Measurements from ENCODE around the gene SEC14L6.

The SEC14L6 gene

GRCh38 chr22:30492144-30492543 is 54.4 kb downstream of the SEC14L6 start:
- Histone ChIP-seq H3K4me1 (ENCODE audit: insufficient read depth, low read length) (no peaks in the 10 kb centered on the region), H2AFZ (ENCODE audit: low read depth, low read length) (no peak overlapping the region), H3K9me3 (ENCODE audit: low read length) (no peaks in the 10 kb centered on the region), H3K4me3 (ENCODE audit: low read length) (no peak overlapping the region), H3K27me3 (ENCODE audit: insufficient read depth, low read length) (peaks cover 11% of the 10 kb centered on the region), H3K36me3 (ENCODE audit: insufficient read depth, low read length) (no peaks in the 10 kb centered on the region)

DNA sequence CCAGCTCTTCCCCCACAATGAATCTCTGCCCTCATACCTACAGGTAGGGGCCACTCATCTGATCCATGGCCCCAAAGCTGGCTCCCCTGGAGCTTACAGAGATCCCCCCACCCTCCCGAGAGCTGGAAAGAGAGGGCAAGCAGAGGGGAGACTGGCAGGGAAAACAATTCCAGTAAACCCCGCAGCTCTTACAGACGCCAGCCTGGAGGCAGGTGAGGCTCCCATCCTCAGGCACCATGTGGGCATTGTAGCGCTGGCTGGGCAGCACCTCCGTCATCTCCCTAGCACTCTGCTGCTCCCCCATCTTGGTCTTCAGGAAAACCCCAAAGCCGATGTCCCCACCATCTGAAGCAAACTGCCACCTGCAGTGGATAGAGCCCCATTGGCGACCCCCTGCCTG is 55.2 kb downstream of the SEC14L6 start:
- no peaks in the 10 kb centered on the region for H3K9me3 ChIP-seq (ENCODE audit: low read length)
- H3K27me3 ChIP-seq (ENCODE audit: insufficient read depth, low read length): peaks cover 11% of the 10 kb centered on the region
- H2AFZ ChIP-seq (ENCODE audit: low read depth, low read length): no peak overlapping the region
- no peak overlapping the region for H3K4me3 ChIP-seq (ENCODE audit: low read length)
- H3K4me1 ChIP-seq (ENCODE audit: insufficient read depth, low read length): no peaks in the 10 kb centered on the region
- H3K36me3 ChIP-seq (ENCODE audit: insufficient read depth, low read length): no peaks in the 10 kb centered on the region

DNA sequence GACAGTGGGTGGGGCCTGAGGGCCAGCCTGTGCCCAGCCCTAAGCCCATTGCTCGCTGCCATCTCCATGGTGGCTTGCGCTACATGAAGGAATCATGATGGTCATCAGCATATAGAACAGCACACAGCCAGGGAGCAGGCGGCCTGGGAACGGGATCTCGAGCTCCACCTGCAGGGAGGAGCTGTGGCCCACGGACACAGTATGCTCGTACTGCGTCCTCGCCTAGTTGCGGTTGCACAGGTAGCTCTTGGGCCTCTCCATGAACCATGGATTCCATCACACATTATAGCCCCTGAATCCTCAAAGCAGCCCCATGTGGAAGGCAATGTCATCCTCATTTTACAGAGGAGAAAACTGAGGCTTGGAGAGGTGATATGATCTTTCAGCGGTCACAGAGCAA is 56.1 kb downstream of the SEC14L6 start:
- no peaks in the 10 kb centered on the region for H3K9me3 ChIP-seq (ENCODE audit: low read length)
- no peaks in the 10 kb centered on the region for H3K4me1 ChIP-seq (ENCODE audit: insufficient read depth, low read length)
- peaks cover 11% of the 10 kb centered on the region for H3K27me3 ChIP-seq (ENCODE audit: insufficient read depth, low read length)
- H2AFZ ChIP-seq (ENCODE audit: low read depth, low read length): no peak overlapping the region
- H3K4me3 ChIP-seq (ENCODE audit: low read length): no peak overlapping the region
- no peaks in the 10 kb centered on the region for H3K36me3 ChIP-seq (ENCODE audit: insufficient read depth, low read length)

GRCh38 chr22:30488121-30488520 is 58.4 kb downstream of the SEC14L6 start:
- Histone ChIP-seq H3K9me3 (ENCODE audit: low read length) (no peaks in the 10 kb centered on the region), H3K4me1 (ENCODE audit: insufficient read depth, low read length) (no peaks in the 10 kb centered on the region), H2AFZ (ENCODE audit: low read depth, low read length) (no peak overlapping the region), H3K27me3 (ENCODE audit: insufficient read depth, low read length) (peaks cover 7% of the 10 kb centered on the region), H3K36me3 (ENCODE audit: insufficient read depth, low read length) (no peaks in the 10 kb centered on the region), H3K4me3 (ENCODE audit: low read length) (no peak overlapping the region)

GRCh38 chr22:30486661-30487115 is 59.9 kb downstream of the SEC14L6 start:
- H3K4me3 ChIP-seq (ENCODE audit: low read length): no peak overlapping the region

DNA sequence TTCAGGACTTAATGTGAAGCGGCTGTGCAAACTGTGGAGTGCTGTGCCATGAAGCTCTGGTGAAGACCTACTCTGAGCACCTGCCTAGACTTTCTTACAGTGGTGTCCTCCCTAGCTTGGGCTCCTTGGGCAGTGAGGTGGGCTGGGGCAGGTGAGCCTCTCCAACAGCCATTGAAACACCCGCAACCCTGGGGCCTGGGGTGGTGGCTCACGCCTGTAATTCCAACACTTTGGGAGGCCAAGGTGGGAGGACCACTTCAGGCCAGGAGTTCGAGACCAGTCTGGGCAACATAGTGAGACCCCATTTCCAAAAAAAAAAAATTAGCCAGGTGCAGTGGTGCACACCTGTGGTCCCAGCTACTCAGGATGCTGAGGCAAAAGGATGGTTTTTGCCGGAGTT is 60.4 kb downstream of the SEC14L6 start:
- Histone ChIP-seq H3K4me1 (ENCODE audit: insufficient read depth, low read length) (no peaks in the 10 kb centered on the region), H3K9me3 (ENCODE audit: low read length) (no peaks in the 10 kb centered on the region), H3K27me3 (ENCODE audit: insufficient read depth, low read length) (peaks cover 7% of the 10 kb centered on the region), H3K4me3 (ENCODE audit: low read length) (no peak overlapping the region), H3K36me3 (ENCODE audit: insufficient read depth, low read length) (no peaks in the 10 kb centered on the region), H2AFZ (ENCODE audit: low read depth, low read length) (no peak overlapping the region)

More at GRCh38 chr22:30486661-30487115, 59.9 kb downstream of the SEC14L6 start:
- H3K36me3 ChIP-seq (ENCODE audit: insufficient read depth, low read length): no peaks in the 10 kb centered on the region
- H3K4me1 ChIP-seq (ENCODE audit: insufficient read depth, low read length): no peaks in the 10 kb centered on the region
- H2AFZ ChIP-seq (ENCODE audit: low read depth, low read length): no peak overlapping the region
- H3K27me3 ChIP-seq (ENCODE audit: insufficient read depth, low read length): peaks cover 7% of the 10 kb centered on the region
- H3K9me3 ChIP-seq (ENCODE audit: low read length): no peaks in the 10 kb centered on the region

DNA sequence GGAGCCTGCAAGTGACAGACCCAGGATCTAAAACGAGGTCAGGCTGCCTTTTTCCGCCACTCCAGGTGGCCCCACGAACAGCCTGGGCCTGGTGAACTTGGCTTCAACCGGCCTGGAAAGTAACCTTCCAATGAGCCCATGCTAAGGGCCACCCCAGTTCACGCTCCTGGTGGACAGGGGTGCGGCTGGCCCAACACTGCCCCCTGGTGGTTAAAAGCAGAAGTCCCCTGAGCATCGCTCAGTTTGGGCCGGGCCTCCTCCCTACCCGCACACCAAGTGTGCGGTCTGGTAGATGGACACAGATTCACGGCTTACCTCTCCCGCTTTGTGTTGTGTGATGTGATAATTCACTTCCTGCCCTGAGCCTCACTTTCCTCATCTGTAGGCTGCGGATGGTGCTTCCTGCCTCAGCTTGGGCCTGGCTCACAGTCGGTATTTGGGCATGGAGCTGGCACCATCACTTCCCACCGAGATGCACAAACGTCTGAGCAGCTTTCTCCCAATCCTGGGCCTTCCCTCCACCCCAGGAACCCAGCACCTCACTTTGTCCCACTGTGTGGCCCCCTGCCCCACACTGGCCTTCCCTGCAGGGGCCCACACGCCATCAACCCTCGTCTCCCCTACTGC is 61.1 kb downstream of the SEC14L6 start:
- Histone ChIP-seq H3K27me3 (ENCODE audit: insufficient read depth, low read length) (peaks cover 6% of the 10 kb centered on the region), H2AFZ (ENCODE audit: low read depth, low read length) (no peak overlapping the region), H3K4me1 (ENCODE audit: insufficient read depth, low read length) (no peaks in the 10 kb centered on the region), H3K9me3 (ENCODE audit: low read length) (no peaks in the 10 kb centered on the region), H3K4me3 (ENCODE audit: low read length) (no peak overlapping the region), H3K36me3 (ENCODE audit: insufficient read depth, low read length) (no peaks in the 10 kb centered on the region)

- H3K4me1 ChIP-seq (ENCODE audit: insufficient read depth, low read length): no peaks in the 10 kb centered on the region
- no peak overlapping the region for H3K4me3 ChIP-seq (ENCODE audit: low read length)
- no peak overlapping the region for H2AFZ ChIP-seq (ENCODE audit: low read depth, low read length)
- no peaks in the 10 kb centered on the region for H3K9me3 ChIP-seq (ENCODE audit: low read length)
- H3K27me3 ChIP-seq (ENCODE audit: insufficient read depth, low read length): peaks cover 7% of the 10 kb centered on the region
- no peaks in the 10 kb centered on the region for H3K36me3 ChIP-seq (ENCODE audit: insufficient read depth, low read length)
Observed at GRCh38 chr22:30483169-30483568, 63.4 kb downstream of the SEC14L6 start.

DNA sequence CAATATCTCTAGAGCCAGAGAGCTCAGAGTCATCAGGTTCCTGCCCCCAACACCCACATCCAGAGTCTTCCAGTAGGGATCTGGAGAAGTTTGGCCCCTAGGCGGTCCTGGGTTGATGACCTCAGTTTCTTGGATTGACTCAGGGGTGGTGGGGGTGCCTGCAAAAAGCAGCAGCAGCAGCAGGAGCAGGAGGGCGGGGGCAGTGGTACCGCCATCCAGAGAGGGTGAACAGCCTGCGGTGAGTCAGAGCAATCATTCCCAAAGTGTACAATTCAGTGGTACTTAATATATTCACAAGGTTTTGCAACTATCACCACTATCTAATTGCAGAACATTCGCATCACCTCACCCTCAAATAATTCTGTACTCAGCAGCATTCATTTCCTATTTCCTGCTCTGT is 64.8 kb downstream of the SEC14L6 start:
- peaks cover 12% of the 10 kb centered on the region for H3K27me3 ChIP-seq (ENCODE audit: insufficient read depth, low read length)
- no peak overlapping the region for H2AFZ ChIP-seq (ENCODE audit: low read depth, low read length)
- H3K9me3 ChIP-seq (ENCODE audit: low read length): no peaks in the 10 kb centered on the region
- no peak overlapping the region for H3K4me3 ChIP-seq (ENCODE audit: low read length)
- no peaks in the 10 kb centered on the region for H3K36me3 ChIP-seq (ENCODE audit: insufficient read depth, low read length)
- H3K4me1 ChIP-seq (ENCODE audit: insufficient read depth, low read length): no peaks in the 10 kb centered on the region

DNA sequence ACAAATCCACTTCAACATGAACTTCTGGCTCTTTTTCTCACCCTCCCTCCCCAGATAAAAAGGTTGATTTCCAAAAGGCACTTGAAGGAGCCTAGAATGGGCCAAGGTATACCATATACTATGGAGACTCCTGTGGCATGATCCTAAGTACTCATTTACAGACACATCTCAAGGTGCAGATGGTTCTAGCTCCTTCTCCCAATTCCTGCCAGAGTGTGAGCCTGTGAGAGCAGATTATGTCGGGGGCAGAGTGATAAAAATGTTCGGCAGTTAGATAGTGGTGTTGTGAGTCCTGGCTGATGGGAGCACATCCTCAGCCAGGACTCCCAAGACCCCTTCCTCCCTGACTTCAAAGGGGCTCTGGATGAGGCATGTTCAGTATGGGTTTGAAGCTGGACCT is 66.6 kb downstream of the SEC14L6 start:
- no peaks in the 10 kb centered on the region for H3K4me1 ChIP-seq (ENCODE audit: insufficient read depth, low read length)
- no peak overlapping the region for H2AFZ ChIP-seq (ENCODE audit: low read depth, low read length)
- peaks cover 12% of the 10 kb centered on the region for H3K27me3 ChIP-seq (ENCODE audit: insufficient read depth, low read length)
- H3K4me3 ChIP-seq (ENCODE audit: low read length): no peak overlapping the region
- H3K36me3 ChIP-seq (ENCODE audit: insufficient read depth, low read length): no peaks in the 10 kb centered on the region
- H3K9me3 ChIP-seq (ENCODE audit: low read length): no peaks in the 10 kb centered on the region

DNA sequence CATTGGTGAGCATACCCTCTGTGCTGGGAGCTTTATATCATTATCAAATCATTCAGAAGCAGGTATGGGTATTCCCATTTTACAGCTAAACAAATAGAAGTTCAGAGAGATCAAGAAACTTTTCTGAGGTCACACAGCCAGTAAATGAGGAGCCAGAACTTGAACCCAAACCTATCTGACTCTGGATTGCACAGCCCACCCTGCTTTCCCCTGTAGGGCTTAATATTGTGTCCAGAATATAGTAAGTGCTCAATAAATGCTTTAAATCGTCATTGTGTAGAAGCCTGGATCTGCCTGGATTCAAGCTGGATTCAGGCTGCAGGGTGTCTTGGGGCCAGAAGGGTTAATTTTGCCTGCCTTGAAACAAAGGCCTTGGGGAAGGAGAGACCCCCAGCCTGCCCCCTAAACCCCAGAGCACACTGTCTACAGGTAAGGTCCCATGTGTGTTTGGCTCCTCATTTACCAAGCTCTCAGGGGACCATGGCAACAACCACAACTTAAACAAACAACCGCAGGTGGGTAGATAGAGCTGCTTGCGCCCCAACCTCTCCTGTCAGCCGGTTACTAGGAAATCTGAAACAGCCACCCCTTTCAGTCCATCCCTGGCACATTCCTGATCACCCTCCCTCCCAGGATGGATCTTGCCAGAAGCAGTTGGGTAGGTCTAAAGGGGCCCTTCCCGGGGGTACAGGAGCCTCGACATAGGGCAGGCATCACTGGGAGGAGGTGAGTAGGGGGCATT is 71.7 kb downstream of the SEC14L6 start:
- no peaks in the 10 kb centered on the region for H3K9me3 ChIP-seq (ENCODE audit: low read length)
- H3K27me3 ChIP-seq (ENCODE audit: insufficient read depth, low read length): peaks cover 22% of the 10 kb centered on the region
- H3K36me3 ChIP-seq (ENCODE audit: insufficient read depth, low read length): no peaks in the 10 kb centered on the region
- no peaks in the 10 kb centered on the region for H3K4me1 ChIP-seq (ENCODE audit: insufficient read depth, low read length)
- no peak overlapping the region for H3K4me3 ChIP-seq (ENCODE audit: low read length)
- H2AFZ ChIP-seq (ENCODE audit: low read depth, low read length): no peak overlapping the region

DNA sequence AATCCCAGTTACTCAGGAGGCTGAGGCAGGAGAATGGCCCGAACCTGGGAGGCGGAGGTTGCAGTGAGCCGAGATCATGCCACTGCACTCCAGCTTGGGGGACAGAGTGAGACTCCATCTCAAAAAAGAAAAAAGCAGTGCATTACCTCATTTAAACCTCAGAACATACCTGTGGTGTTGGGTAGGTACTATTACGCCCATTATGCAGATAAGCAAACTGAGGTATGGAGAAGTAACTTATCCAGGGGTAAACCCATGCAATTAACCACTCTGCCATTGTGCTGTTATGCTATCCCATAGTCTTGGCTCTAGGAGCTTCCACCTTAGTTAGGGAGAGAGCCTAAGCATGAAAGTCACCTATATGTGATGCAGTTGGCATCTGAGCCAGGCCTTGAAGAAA is 72.4 kb downstream of the SEC14L6 start:
- Histone ChIP-seq H3K4me3 (ENCODE audit: low read length) (no peak overlapping the region), H3K9me3 (ENCODE audit: low read length) (no peaks in the 10 kb centered on the region), H2AFZ (ENCODE audit: low read depth, low read length) (no peak overlapping the region), H3K36me3 (ENCODE audit: insufficient read depth, low read length) (no peaks in the 10 kb centered on the region), H3K4me1 (ENCODE audit: insufficient read depth, low read length) (no peaks in the 10 kb centered on the region), H3K27me3 (ENCODE audit: insufficient read depth, low read length) (peaks cover 22% of the 10 kb centered on the region)

DNA sequence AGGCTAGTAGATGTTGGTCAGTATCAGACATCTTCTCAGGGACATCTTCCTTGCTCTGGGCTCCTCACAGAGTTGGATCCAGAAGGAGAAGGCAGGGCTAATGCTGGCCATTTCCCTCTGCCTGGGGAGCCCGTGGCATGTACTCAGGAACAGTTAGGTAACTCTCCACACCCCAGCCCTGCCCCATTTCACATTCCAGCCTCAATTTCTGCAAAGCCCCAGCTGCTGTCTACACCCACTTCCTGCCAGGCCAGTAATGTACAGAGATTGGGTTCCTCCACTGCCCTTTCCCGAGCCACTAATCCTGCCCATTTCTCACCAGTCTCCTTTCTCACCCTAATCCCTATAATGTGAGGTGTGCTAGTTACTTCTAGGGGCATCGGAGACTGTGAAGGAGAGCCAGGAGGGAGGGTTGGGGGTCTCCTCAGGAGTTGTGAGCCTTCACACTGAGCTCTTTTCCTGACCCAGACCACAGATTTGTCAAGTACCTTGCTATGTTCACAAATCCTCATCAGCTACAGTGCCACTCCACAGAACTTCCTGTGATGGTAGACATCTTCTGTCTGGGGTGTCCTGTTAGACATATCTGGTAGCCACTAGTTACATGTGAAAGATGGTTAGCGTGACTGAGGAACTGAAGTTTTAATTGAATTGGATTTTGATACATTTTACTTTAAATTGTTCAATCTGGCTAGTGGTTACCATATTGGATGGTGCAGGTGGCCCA is 73.4 kb downstream of the SEC14L6 start:
- peaks cover 16% of the 10 kb centered on the region for H3K27me3 ChIP-seq (ENCODE audit: insufficient read depth, low read length)
- no peaks in the 10 kb centered on the region for H3K9me3 ChIP-seq (ENCODE audit: low read length)
- no peak overlapping the region for H3K4me3 ChIP-seq (ENCODE audit: low read length)
- H3K36me3 ChIP-seq (ENCODE audit: insufficient read depth, low read length): no peaks in the 10 kb centered on the region
- no peak overlapping the region for H2AFZ ChIP-seq (ENCODE audit: low read depth, low read length)
- H3K4me1 ChIP-seq (ENCODE audit: insufficient read depth, low read length): no peaks in the 10 kb centered on the region
